Measurements from ENCODE around the gene NDOR1. TPM values are rescaled to one million over a fixed set of nuclear protein-coding genes. Genes with fewer than 3 reads are reported as not detected.

NDOR1 gene
- polyA plus RNA-seq, 3 donors, result 4.4 to 26.9 (median 5.2) TPM

DNA sequence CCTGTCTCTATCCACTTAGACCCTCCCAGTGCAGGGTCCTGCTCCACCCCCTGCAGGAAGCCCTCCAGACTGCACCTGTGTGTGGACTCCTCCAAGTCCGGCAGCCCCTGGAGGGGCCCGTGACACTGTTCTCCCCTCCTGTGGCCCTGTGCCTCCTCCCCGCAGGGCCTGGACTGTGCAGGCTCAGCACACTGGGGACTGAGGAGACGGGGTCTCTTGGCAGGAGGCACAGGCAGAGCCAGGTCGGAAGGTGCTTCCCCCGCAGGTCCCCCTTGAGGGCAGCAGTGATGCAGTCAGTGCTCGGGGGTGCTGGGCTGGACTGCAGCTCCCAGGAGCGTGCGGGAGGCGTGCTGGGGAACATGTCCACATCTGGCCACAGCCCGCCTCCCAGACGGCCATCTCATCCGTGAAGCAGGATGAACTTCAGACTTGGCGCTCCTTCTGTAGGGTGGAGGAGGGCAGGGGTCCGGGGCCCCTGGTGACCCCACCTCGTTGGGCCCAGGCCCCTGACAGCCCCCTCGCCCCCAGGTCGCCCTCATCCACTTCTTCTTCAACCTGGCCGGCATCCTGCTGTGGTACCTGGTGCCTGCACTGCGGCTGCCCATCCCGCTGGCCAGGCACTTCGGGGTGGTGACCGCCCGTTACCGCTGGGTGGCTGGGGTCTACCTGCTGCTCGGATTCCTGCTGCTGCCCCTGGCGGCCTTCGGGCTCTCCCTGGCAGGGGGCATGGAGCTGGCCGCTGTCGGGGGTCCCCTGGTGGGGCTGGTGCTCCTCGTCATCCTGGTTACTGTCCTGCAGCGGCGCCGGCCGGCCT is 30.1 kb downstream of the NDOR1 start:
- H2AFZ ChIP-seq (ENCODE audit: insufficient read depth, low read depth, low read length, poor library complexity, severe bottlenecking), result no peak overlapping the region
- no peaks in the 10 kb centered on the region for H3K36me3 ChIP-seq (replicated peaks in 1 of 2; ENCODE audit: control insufficient read depth in 1 of 2, insufficient read depth in 2 of 2, low read length in 2 of 2)
- H4K20me1 ChIP-seq (ENCODE audit: insufficient read depth, low read length), result no peaks in the 10 kb centered on the region
- peaks cover 0 to 2% (median 0%) of the 10 kb centered on the region in 7 donors for H3K9me3 Mint-ChIP-seq
- WGBS (ENCODE audit: insufficient coverage), result 74% methylated on average over 31 of the region's 35 CpGs
- DNase-seq, result no peak
- H3K4me1 Mint-ChIP-seq, result peaks cover 23% of the 10 kb centered on the region
- H3K27me3 Mint-ChIP-seq (ENCODE audit: low read depth in 3 of 3), result peaks cover 2 to 23% (median 8%) of the 10 kb centered on the region in 3 donors
- H3K27ac ChIP-seq (ENCODE audit: low read depth in 1 of 2, low read length in 2 of 2), result no peak overlapping the region
- peaks cover 31 to 37% of the 10 kb centered on the region in 2 donors for H3K4me1 ChIP-seq (ENCODE audit: control insufficient read depth in 1 of 2, insufficient read depth in 2 of 2, low read length in 2 of 2)
- no peaks in the 10 kb centered on the region for H3K27me3 ChIP-seq (ENCODE audit: control insufficient read depth in 2 of 2, insufficient read depth in 2 of 2, low read length in 2 of 2)
- no peak overlapping the region for H3K4me3 Mint-ChIP-seq
- H3K79me2 ChIP-seq (ENCODE audit: insufficient read depth, low read length), result peaks cover 17% of the 10 kb centered on the region
- no peaks in the 10 kb centered on the region for H3K9me3 ChIP-seq (replicated peaks in 1 of 2; ENCODE audit: control insufficient read depth in 1 of 2, insufficient read depth in 1 of 2, low read length in 2 of 2)
- no peak overlapping the region for H3K9ac ChIP-seq (ENCODE audit: insufficient read depth, low read length, poor library complexity, severe bottlenecking)
- peak overlapping the region; percentile 51 for H3K4me2 ChIP-seq (replicated peaks; ENCODE audit: extremely low read depth, low read length, poor library complexity, severe bottlenecking)
- TF ChIP-seq, protein P1, sequence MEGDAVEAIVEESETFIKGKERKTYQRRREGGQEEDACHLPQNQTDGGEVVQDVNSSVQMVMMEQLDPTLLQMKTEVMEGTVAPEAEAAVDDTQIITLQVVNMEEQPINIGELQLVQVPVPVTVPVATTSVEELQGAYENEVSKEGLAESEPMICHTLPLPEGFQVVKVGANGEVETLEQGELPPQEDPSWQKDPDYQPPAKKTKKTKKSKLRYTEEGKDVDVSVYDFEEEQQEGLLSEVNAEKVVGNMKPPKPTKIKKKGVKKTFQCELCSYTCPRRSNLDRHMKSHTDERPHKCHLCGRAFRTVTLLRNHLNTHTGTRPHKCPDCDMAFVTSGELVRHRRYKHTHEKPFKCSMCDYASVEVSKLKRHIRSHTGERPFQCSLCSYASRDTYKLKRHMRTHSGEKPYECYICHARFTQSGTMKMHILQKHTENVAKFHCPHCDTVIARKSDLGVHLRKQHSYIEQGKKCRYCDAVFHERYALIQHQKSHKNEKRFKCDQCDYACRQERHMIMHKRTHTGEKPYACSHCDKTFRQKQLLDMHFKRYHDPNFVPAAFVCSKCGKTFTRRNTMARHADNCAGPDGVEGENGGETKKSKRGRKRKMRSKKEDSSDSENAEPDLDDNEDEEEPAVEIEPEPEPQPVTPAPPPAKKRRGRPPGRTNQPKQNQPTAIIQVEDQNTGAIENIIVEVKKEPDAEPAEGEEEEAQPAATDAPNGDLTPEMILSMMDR (IDR thresholded peaks at IDR 0.05), result no peak
- peak overlapping the region in 1 of 7 donors; percentile 70 for H3K27ac Mint-ChIP-seq
- H3K36me3 Mint-ChIP-seq, result no peaks in the 10 kb centered on the region
- no peak overlapping the region for H3K4me3 ChIP-seq (replicated peaks in 1 of 3; ENCODE audit: low read depth in 2 of 3, low read length in 3 of 3)
- intact Hi-C loops (cut with micrococcal nuclease), result loop anchor here in 1 of 2 donors (5.0 kb wide), 2 partner anchors 48 to 113 kb away; partner anchors contain the start of genes ANAPC2 and SSNA1

DNA sequence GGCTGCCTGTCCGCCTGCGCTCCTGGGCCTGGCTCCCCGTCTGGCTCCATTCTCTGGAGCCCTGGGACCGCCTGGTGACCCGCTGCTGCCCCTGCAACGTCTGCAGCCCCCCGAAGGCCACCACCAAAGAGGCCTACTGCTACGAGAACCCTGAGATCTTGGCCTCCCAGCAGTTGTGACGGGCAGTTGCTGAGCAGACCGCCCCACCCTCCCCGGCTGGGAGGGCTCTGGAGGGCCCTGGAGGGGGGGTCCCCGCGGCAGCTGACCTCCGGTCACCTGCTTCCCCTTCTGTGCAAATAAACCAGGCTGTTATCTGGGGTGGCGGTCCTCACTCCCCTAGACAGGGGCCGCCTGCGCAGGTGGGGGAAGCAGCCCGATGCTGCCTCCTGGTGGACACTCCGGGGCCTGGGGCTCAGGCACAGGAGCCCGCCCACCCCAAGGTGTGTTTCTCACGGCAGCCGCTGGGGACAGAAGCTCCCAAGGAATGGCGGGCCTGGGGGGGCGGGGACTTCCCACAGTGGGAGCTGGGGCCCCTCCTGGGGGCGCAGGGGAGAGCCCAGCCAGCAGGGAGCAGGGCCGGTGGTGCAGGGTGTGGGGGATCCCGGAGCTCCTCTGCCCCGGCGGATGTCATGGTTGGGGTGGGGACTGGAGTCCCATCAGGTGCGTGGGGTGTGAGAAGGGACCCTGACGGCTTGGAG is 30.9 kb downstream of the NDOR1 start:
- Histone ChIP-seq H4K20me1 (ENCODE audit: insufficient read depth, low read length) (no peaks in the 10 kb centered on the region), H2AFZ (ENCODE audit: insufficient read depth, low read depth, low read length, poor library complexity, severe bottlenecking) (peak overlapping the region; percentile 50), H3K9ac (ENCODE audit: insufficient read depth, low read length, poor library complexity, severe bottlenecking) (no peak overlapping the region), H3K4me2 (replicated peaks; ENCODE audit: extremely low read depth, low read length, poor library complexity, severe bottlenecking) (peak overlapping the region; percentile 51), H3K36me3 (replicated peaks in 1 of 2; ENCODE audit: control insufficient read depth in 1 of 2, insufficient read depth in 2 of 2, low read length in 2 of 2) (no peaks in the 10 kb centered on the region), H3K9me3 (replicated peaks in 1 of 2; ENCODE audit: control insufficient read depth in 1 of 2, insufficient read depth in 1 of 2, low read length in 2 of 2) (no peaks in the 10 kb centered on the region), H3K4me3 (replicated peaks in 1 of 3; ENCODE audit: low read depth in 2 of 3, low read length in 3 of 3) (no peak overlapping the region), H3K27me3 (ENCODE audit: control insufficient read depth in 2 of 2, insufficient read depth in 2 of 2, low read length in 2 of 2) (no peaks in the 10 kb centered on the region), H3K79me2 (ENCODE audit: insufficient read depth, low read length) (peaks cover 17% of the 10 kb centered on the region), H3K27ac (ENCODE audit: low read depth in 1 of 2, low read length in 2 of 2) (no peak overlapping the region), H3K4me1 (ENCODE audit: control insufficient read depth in 1 of 2, insufficient read depth in 2 of 2, low read length in 2 of 2) (peaks cover 31 to 37% of the 10 kb centered on the region in 2 donors)
- peak; percentile 79 to 87 (median 85) for DNase-seq
- TF ChIP-seq, protein P1 (IDR thresholded peaks at IDR 0.05), result peak; percentile 99
- intact Hi-C loops (cut with micrococcal nuclease), result loop anchor here in 1 of 2 donors (5.0 kb wide), 2 partner anchors 49 to 114 kb away; partner anchors contain the start of genes ANAPC2 and SSNA1
- Mint-ChIP-seq H3K4me3 (no peak overlapping the region), H3K27ac (peak overlapping the region in 1 of 7 donors; percentile 50), H3K27me3 (ENCODE audit: low read depth in 3 of 3) (peaks cover 2 to 22% (median 8%) of the 10 kb centered on the region in 3 donors), H3K36me3 (no peaks in the 10 kb centered on the region), H3K9me3 (peaks cover 0 to 5% (median 0%) of the 10 kb centered on the region in 7 donors), H3K4me1 (peaks cover 23% of the 10 kb centered on the region)
- 7% methylated on average over 25 of the region's 31 CpGs for WGBS (ENCODE audit: insufficient coverage)

All from CD14-positive monocyte (primary cell).